VCaP (cell line): ENCODE measurements around the gene TEKT4.

ENCODE experiments used
- H3K27ac ChIP-seq: fragments of 450-650 bp; 2 replicates; pipeline ENCODE4 v1.5.1; 2017
- TF ChIP-seq, protein P1 (sequence below): fragments of 450-650 bp; conservative IDR thresholded peaks from 2 replicates; pipeline ENCODE4 v1.5.1; 2017; ENCODE audit warnings: mild to moderate bottlenecking, moderate library complexity

The TEKT4 gene

GRCh38 chr2:94869552-94870439 lies 1.4 kb upstream of the TEKT4 start:
- TF ChIP-seq, protein P1, sequence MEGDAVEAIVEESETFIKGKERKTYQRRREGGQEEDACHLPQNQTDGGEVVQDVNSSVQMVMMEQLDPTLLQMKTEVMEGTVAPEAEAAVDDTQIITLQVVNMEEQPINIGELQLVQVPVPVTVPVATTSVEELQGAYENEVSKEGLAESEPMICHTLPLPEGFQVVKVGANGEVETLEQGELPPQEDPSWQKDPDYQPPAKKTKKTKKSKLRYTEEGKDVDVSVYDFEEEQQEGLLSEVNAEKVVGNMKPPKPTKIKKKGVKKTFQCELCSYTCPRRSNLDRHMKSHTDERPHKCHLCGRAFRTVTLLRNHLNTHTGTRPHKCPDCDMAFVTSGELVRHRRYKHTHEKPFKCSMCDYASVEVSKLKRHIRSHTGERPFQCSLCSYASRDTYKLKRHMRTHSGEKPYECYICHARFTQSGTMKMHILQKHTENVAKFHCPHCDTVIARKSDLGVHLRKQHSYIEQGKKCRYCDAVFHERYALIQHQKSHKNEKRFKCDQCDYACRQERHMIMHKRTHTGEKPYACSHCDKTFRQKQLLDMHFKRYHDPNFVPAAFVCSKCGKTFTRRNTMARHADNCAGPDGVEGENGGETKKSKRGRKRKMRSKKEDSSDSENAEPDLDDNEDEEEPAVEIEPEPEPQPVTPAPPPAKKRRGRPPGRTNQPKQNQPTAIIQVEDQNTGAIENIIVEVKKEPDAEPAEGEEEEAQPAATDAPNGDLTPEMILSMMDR, result no peak
- H3K27ac ChIP-seq, result peak overlapping the region; percentile 59

- TF ChIP-seq, protein P1, result peak; percentile 65
- peak overlapping the region; percentile 34; the same call in 1 of the 2 replicates for H3K27ac ChIP-seq
These were observed 597 bp upstream of the TEKT4 start for GRCh38 chr2:94870440-94871225.

DNA sequence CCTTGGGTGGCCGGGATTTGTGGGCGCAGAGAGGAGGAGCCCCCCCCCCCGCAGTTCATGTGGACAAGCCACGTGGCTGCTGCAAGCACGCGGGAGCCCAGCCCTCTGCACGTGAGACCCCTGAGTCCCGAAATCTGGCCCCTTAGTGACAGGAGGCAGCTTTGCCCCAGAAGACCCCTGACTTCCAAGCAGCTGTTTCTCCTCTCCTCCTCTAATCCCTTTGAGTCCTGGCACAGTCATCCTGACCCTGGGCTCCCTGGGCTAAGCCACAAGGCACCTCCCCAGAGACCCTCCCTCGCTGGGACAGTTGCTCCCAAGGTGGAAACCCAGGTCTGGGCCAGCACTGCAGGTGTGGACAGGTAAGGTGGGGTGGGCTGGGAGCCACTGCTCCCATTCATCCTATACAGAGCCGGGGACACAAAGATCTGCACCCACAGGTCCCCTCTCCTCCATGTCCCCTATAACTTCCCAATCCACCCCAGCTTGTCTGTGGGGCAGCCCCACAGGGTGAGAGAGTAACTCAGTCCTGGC lies 923 bp downstream of the TEKT4 start:
- TF ChIP-seq, protein P1, result no peak
- H3K27ac ChIP-seq, result peak overlapping the region; percentile 34; the same call in 1 of the 2 replicates

DNA sequence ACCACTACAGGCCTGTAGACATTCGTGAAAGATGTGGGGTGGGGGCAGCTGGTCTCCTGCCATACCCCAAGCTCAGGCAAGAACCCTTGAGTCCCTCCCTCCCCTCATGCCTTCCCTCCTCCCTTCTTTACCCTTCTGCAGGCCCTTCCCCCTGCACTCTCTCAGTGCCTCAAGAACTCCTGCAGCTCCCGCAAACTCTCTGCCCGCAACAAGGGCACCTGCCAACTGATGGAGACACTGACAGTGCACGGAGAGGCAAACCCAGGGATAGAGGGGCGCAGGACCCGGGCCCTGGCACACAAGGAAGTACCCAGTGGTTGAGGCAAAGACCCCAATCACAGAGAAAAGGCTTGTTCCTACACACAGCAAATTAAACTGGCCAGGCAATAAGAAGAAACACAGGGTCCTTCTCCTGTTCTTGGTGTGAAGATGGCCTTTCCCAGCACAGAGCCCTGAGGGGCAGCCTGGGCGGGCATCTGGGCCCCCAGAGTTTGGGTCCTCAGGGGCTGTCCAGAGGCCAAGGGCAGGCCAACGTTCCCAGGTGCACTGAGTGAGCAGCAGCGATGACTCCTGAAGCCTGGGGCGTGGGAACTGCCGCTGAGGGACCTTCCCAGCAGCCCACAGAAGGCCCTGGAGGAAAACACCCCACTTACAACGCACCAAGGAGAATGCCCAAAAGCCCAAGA lies 1.6 kb downstream of the TEKT4 start:
- TF ChIP-seq, protein P1, result no peak

GRCh38 chr2:94873362-94874276 lies 2.4 kb downstream of the TEKT4 start:
- TF ChIP-seq, protein P1, result no peak
- no peak overlapping the region for H3K27ac ChIP-seq

More for the DNA sequence above, 1.6 kb downstream of the TEKT4 start:
- no peak overlapping the region for H3K27ac ChIP-seq

- TF ChIP-seq, protein P1, result peak; percentile 92
- no peak overlapping the region for H3K27ac ChIP-seq
These were observed 3.2 kb downstream of the TEKT4 start for GRCh38 chr2:94874277-94874997.
